ENCODE data around the gene VENTX. TPM values are rescaled to one million over a fixed set of nuclear protein-coding genes. Genes with fewer than 3 reads are reported as not detected.

Gene VENTX
- total RNA-seq, 1 donor from 2014 or later = not detected

GRCh38 chr10:133251388-133252222 lies 13.9 kb downstream of the VENTX start:
- TF ChIP-seq CTCF (IDR thresholded peaks at IDR 0.05) = no peak
- Mint-ChIP-seq H3K9me3 (ENCODE audit: unreplicated experiment) (no peaks in the 10 kb centered on the region), H3K27ac (ENCODE audit: unreplicated experiment) (no peak overlapping the region), H3K36me3 (ENCODE audit: unreplicated experiment) (no peaks in the 10 kb centered on the region), H3K4me3 (ENCODE audit: unreplicated experiment) (no peak overlapping the region), H3K27me3 (ENCODE audit: unreplicated experiment) (peaks cover 18% of the 10 kb centered on the region), H3K4me1 (ENCODE audit: unreplicated experiment) (no peaks in the 10 kb centered on the region)
- DNase-seq (ENCODE audit: extremely low spot score, unreplicated experiment) = no peak

DNA sequence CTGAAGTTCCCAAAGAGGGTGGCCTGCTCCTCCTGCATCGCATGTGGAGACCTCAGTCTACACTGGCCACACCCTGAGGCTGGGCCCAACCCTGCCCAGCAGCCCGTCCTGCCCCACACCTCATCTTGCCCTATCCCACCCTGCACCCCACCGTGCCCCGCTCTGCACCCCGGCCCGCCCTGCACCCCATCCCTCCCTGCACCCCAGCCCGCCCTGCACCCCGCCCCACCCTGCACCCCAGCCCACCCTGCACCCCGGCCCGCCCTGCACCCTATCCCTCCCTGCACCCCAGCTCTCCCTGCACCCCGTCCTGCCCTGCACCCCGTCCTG lies 14.5 kb downstream of the VENTX start:
- H3K27me3 Mint-ChIP-seq (ENCODE audit: unreplicated experiment) = peaks cover 16% of the 10 kb centered on the region
- no peak for TF ChIP-seq CTCF (IDR thresholded peaks at IDR 0.05)
- peaks cover 2% of the 10 kb centered on the region for H3K4me1 Mint-ChIP-seq (ENCODE audit: unreplicated experiment)
- H3K4me3 Mint-ChIP-seq (ENCODE audit: unreplicated experiment) = no peak overlapping the region
- H3K27ac Mint-ChIP-seq (ENCODE audit: unreplicated experiment) = no peak overlapping the region
- DNase-seq (ENCODE audit: extremely low spot score, unreplicated experiment) = no peak
- H3K36me3 Mint-ChIP-seq (ENCODE audit: unreplicated experiment) = no peaks in the 10 kb centered on the region
- no peaks in the 10 kb centered on the region for H3K9me3 Mint-ChIP-seq (ENCODE audit: unreplicated experiment)

GRCh38 chr10:133253361-133253955 lies 15.8 kb downstream of the VENTX start:
- H3K4me3 Mint-ChIP-seq (ENCODE audit: unreplicated experiment) = no peak overlapping the region
- H3K9me3 Mint-ChIP-seq (ENCODE audit: unreplicated experiment) = no peaks in the 10 kb centered on the region
- H3K27me3 Mint-ChIP-seq (ENCODE audit: unreplicated experiment) = peaks cover 15% of the 10 kb centered on the region
- no peaks in the 10 kb centered on the region for H3K36me3 Mint-ChIP-seq (ENCODE audit: unreplicated experiment)
- DNase-seq (ENCODE audit: extremely low spot score, unreplicated experiment) = no peak
- H3K27ac Mint-ChIP-seq (ENCODE audit: unreplicated experiment) = no peak overlapping the region
- peaks cover 4% of the 10 kb centered on the region for H3K4me1 Mint-ChIP-seq (ENCODE audit: unreplicated experiment)
- TF ChIP-seq CTCF (IDR thresholded peaks at IDR 0.05) = no peak

DNA sequence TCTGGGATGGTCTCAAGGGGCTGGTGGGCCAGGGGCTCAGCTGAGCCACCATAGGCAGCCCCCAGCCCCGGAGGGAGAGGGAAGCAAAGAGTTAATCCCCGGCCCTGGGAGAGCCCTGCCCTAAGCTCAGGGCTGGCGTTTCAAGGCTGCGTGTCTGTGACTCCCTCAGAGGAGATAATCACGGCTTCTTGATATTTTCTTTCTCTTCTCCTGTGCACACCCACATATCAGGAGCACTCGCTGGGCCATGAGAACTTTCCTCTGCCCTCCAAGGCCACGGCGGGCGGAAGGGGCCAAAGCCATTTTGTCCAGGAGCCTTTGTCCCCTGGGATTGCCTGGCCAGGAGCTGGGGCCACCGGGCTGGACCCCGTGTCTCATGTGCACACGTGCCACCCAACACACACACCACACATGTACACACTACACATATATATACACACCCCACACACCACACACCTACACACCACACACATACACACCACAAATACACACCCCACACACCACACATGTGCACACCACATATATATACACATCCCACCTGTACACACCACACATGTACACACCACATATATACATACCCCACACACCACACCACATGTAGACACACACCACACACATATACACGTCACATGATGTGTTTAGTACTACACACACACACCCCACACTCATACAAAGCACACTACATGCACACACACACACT lies 16.9 kb downstream of the VENTX start:
- Mint-ChIP-seq H3K36me3 (ENCODE audit: unreplicated experiment) (no peaks in the 10 kb centered on the region), H3K4me1 (ENCODE audit: unreplicated experiment) (peaks cover 11% of the 10 kb centered on the region), H3K4me3 (ENCODE audit: unreplicated experiment) (no peak overlapping the region), H3K27me3 (ENCODE audit: unreplicated experiment) (peaks cover 11% of the 10 kb centered on the region), H3K27ac (ENCODE audit: unreplicated experiment) (no peak overlapping the region), H3K9me3 (ENCODE audit: unreplicated experiment) (no peaks in the 10 kb centered on the region)
- no peak for DNase-seq (ENCODE audit: extremely low spot score, unreplicated experiment)
- no peak for TF ChIP-seq CTCF (IDR thresholded peaks at IDR 0.05)

- Mint-ChIP-seq H3K4me1 (ENCODE audit: unreplicated experiment) (peaks cover 18% of the 10 kb centered on the region), H3K27me3 (ENCODE audit: unreplicated experiment) (peaks cover 7% of the 10 kb centered on the region), H3K27ac (ENCODE audit: unreplicated experiment) (no peak overlapping the region), H3K9me3 (ENCODE audit: unreplicated experiment) (no peaks in the 10 kb centered on the region), H3K4me3 (ENCODE audit: unreplicated experiment) (no peak overlapping the region), H3K36me3 (ENCODE audit: unreplicated experiment) (no peaks in the 10 kb centered on the region)
- no peak for TF ChIP-seq CTCF (IDR thresholded peaks at IDR 0.05)
- DNase-seq (ENCODE audit: extremely low spot score, unreplicated experiment) = no peak
Measured at GRCh38 chr10:133255323-133255722, 17.7 kb downstream of the VENTX start.

Data from osteocyte (in vitro differentiated cells).